ENCODE measurements around the gene RBM17. TPM values are rescaled to one million over a fixed set of nuclear protein-coding genes. Genes with fewer than 3 reads are reported as not detected.

RBM17 gene
- total RNA-seq, 1 experiment from 2014 or later = 160 TPM

- no peaks in the 10 kb centered on the region for H3K36me3 Mint-ChIP-seq
- H3K9me3 Mint-ChIP-seq = no peaks in the 10 kb centered on the region
- H3K27me3 Mint-ChIP-seq (ENCODE audit: low read depth) = no peaks in the 10 kb centered on the region; the same call in 1 of the 2 replicates
- CTCF ChIA-PET = interaction anchor here (1.0 to 1.3 kb wide), 3 partner anchors 17 to 310 kb away, joined by 3 to 4 read pairs (median 3); partner anchors contain the start of gene PFKFB3
- TF ChIP-seq TP53 (CRISPR knock-in tag; IDR thresholded peaks at IDR 0.05) (no peak), ZBTB43 (CRISPR knock-in tag; IDR thresholded peaks at IDR 0.05) (no peak), NFE2L1 (CRISPR knock-in tag; IDR thresholded peaks at IDR 0.05) (no peak), ZNF138 (CRISPR knock-in tag; conservative IDR thresholded peaks at IDR 0.05) (no peak), ZBTB21 (CRISPR knock-in tag; IDR thresholded peaks at IDR 0.05; ENCODE audit: borderline replicate concordance) (no peak), ZNF423 (CRISPR knock-in tag; IDR thresholded peaks at IDR 0.05) (no peak), GRHL2 (CRISPR knock-in tag; IDR thresholded peaks at IDR 0.05; ENCODE audit: insufficient replicate concordance, severe bottlenecking) (no peak), FOXP4 (CRISPR knock-in tag; IDR thresholded peaks at IDR 0.05) (no peak), JUN (CRISPR knock-in tag; IDR thresholded peaks at IDR 0.05) (no peak), ZSCAN18 (CRISPR knock-in tag; IDR thresholded peaks at IDR 0.05) (no peak), NFATC4 (CRISPR knock-in tag; IDR thresholded peaks at IDR 0.05) (no peak), IRF1 (CRISPR knock-in tag; IDR thresholded peaks at IDR 0.05) (no peak), HMGA2 (CRISPR knock-in tag; IDR thresholded peaks at IDR 0.05) (no peak), PREB (CRISPR knock-in tag; IDR thresholded peaks at IDR 0.05; ENCODE audit: borderline replicate concordance) (no peak), USF1 (CRISPR knock-in tag; IDR thresholded peaks at IDR 0.05) (no peak), JAZF1 (CRISPR knock-in tag; IDR thresholded peaks at IDR 0.05) (no peak)
- peaks cover 65% of the 10 kb centered on the region for H3K4me1 Mint-ChIP-seq
- H3K4me3 Mint-ChIP-seq = peak overlapping the region; percentile 47
- H3K27ac Mint-ChIP-seq = peak overlapping the region; percentile 50; the same call in 1 of the 2 replicates
- ATAC-seq = 0 out of 2 replicates have a peak, but pooled peaks have one; percentile 8
- POLR2A ChIA-PET = no interaction called here
- DNase-seq (ENCODE audit: low spot score) = no peak
These were observed 2.8 kb downstream of the RBM17 start for GRCh38 chr10:6091630-6092029.

- peaks cover 70% of the 10 kb centered on the region for H3K4me1 Mint-ChIP-seq
- no peak for ATAC-seq
- H3K36me3 Mint-ChIP-seq = peaks cover 5% of the 10 kb centered on the region
- CTCF ChIA-PET = no interaction called here
- H3K27me3 Mint-ChIP-seq (ENCODE audit: low read depth) = no peaks in the 10 kb centered on the region; the same call in 1 of the 2 replicates
- no peak for DNase-seq (ENCODE audit: low spot score)
- H3K27ac Mint-ChIP-seq = peak overlapping the region; percentile 33; the same call in 1 of the 2 replicates
- H3K4me3 Mint-ChIP-seq = no peak overlapping the region; the same call in 1 of the 2 replicates
- POLR2A ChIA-PET = no interaction called here
- no peaks in the 10 kb centered on the region for H3K9me3 Mint-ChIP-seq
- TF ChIP-seq AR (CRISPR knock-in tag; IDR thresholded peaks at IDR 0.05) (no peak), E2F1 (CRISPR knock-in tag; IDR thresholded peaks at IDR 0.05) (no peak), ZSCAN18 (CRISPR knock-in tag; IDR thresholded peaks at IDR 0.05) (no peak), FOXP1 (CRISPR knock-in tag; IDR thresholded peaks at IDR 0.05; ENCODE audit: borderline replicate concordance) (no peak), CREM (CRISPR knock-in tag; IDR thresholded peaks at IDR 0.05) (no peak)
These were observed 3.9 kb downstream of the RBM17 start for GRCh38 chr10:6092731-6093130.
